Fibroblast of skin of abdomen (primary cell): ENCODE results near the gene DZIP1.
A peak's percentile ranks its signal among the peaks of the same experiment; 100 is the strongest.
"Not testable (repeated sequence)": the region's sequence is repeated elsewhere in the genome, so short reads cannot be mapped to it uniquely, and the experiment has no call there.

Experiments used
- DNase-seq: peaks from one replicate; pipeline ENCODE4 v3.0.0-alpha.2; 2013

DZIP1 gene

DNA sequence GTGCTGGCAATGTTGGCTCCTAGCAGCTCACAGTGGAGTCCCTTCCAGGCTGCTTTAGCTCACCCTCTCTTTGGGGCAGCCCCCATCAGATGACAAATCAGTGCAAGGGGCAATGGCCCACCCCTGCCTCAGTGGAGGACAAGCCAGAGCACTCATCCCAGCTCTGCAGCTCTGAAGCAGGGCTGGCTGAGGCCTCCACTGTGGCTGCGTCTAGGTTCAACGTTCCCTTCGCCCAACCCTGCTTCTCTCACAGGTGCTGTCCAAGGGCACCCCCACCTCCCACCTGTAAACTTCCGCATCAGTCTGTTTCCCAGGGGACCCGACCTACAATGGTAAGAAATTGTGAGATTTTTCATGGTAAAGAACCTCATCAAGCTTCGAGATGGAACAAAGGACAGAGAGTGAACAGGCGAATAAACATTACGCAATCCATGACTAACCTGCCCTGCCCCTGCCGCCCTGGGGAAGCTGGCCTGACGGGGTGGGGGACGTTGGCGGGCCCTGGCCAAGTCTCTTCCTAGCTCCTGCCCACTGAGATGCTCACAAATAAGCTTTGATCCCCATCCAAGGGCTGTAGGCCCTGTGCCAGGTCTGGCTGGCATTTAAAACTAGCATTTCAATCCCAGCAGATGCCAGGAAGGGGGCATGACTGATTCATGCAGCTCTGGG lies 40.5 kb downstream of the DZIP1 start:
- DNase-seq, result no peak

- DNase-seq, result no peak
Measured at GRCh38 chr13:95601906-95602305, 42.6 kb downstream of the DZIP1 start.

- DNase-seq, result no peak
Measured at GRCh38 chr13:95601216-95601615, 43.3 kb downstream of the DZIP1 start.

DNA sequence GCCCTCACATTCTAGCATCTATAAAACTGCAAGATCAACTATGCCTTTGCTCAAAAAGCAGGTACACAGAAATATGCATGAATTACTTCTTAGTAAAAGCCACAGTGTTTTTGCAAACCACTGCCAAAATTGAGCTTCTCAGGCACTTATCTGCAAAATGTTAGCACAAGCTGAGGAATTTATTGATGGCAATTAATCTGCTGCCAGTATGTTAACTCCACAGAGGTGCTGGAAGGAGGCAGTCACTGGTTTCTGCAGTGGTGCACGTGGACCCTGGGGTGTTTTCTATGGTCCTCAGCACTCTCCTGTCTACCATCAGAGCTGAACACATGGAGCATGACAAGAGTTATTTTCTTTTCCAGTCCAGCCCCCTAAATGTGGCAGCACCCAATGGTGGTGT lies 47.8 kb downstream of the DZIP1 start:
- no peak for DNase-seq

DNA sequence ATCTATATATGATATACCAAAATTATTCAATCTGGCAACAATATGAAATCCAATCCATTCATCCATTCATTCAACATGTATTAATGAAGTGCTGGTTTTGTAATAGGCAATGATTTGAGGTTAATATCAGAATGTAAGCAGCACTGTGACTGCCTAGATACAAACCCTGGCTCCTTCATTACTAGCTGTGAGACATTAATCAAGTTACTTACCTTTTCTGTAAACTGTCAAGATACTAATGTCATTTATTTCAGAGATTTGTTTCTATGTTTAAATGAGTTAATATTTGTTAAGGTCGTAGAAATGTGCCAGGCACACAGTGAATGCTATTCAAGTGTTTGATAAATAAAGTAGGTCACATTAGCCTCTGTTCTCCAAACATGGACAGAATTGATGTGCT lies 51.0 kb downstream of the DZIP1 start:
- no peak for DNase-seq

GRCh38 chr13:95588721-95589120 lies 55.8 kb downstream of the DZIP1 start:
- DNase-seq, result peak; percentile 54

GRCh38 chr13:95588134-95588533 lies 56.4 kb downstream of the DZIP1 start:
- DNase-seq, result no peak

- DNase-seq, result no peak
Measured at GRCh38 chr13:95585867-95586266, 58.6 kb downstream of the DZIP1 start.

- no peak for DNase-seq
Measured at GRCh38 chr13:95579303-95579702, 65.2 kb downstream of the DZIP1 start.

DNA sequence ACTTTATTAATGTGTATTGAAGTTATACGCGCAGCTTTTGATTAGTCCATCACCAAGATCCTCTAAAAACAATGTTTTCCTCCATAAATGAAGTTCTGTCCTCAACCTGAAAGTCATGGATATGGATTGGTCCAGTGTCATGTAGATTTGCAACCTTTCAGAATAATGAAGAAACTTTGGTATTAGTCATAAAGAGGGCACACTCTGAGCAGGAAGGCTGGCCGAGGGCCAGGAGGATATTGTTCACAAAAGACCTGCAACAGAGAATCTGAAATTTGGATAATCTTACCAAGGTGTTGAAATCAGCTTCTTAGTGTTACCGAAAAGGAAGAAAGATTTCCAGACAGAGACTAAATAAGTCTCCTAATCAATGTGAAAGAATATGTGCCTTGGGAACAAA lies 71.3 kb downstream of the DZIP1 start:
- DNase-seq, result peak; percentile 13

GRCh38 chr13:95571941-95572340 lies 72.6 kb downstream of the DZIP1 start:
- no peak for DNase-seq

DNA sequence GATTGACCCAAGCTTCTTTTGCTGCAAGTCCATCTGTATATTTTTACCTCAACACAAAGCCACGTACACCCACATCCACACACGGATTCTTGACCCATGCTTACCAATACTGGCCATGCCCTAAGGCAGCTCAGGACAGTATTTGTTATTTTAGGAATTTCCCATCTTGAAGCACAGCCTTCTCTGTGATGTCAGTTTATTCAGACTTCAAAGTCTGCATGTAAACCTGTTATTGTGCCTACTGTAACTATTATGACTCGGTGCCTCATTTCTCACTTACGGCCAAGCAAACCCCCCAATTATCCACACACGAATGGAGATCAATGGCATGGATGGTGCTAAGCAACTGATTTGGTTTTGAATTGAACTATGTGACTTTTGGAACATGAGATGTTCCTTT lies 74.5 kb downstream of the DZIP1 start:
- no peak for DNase-seq

DNA sequence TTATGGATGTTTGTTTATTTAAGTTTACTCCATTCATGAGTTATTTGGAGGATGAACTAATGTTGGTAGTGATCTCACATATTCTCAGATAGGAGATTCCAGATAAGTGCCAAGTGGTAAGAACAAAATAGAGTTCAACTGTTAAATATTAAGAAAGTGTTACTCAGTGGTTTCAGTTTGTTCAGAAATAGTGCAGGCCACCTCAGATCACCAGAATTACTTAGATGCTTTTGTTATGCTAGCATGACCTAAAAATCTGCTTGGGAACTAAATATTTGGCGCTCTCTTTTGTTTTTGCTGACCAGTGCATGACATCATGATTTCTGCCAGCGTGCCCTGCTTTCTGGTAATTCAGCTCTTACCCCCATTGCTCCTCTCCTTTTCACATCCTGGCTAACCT lies 76.4 kb downstream of the DZIP1 start:
- no peak for DNase-seq

GRCh38 chr13:95565758-95566157 lies 78.7 kb downstream of the DZIP1 start:
- not testable (repeated sequence) for DNase-seq

- DNase-seq, result no peak
Measured at GRCh38 chr13:95564733-95565291, 79.7 kb downstream of the DZIP1 start.

GRCh38 chr13:95564091-95564490 lies 80.4 kb downstream of the DZIP1 start:
- DNase-seq, result no peak

DNA sequence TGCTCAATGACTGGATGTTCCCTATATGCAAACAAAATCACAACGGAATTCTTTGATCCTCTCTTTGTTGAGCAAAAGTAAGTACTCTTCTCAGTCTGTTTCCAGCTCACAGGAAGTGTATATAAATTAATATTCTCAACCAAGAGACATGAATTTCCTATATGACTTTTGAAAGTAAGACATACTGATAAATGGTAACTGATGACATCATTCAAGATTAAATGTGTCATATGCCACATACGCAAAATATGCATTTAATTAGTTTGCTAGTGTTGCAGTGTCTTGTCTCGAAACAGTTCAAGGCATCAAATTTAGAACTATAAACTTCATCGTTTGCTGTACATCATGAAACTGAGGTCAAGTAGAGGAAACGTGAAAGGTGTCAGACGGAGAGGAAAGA lies 84.1 kb downstream of the DZIP1 start:
- no peak for DNase-seq

- no peak for DNase-seq
Measured at GRCh38 chr13:95559100-95559499, 85.4 kb downstream of the DZIP1 start.

- no peak for DNase-seq
Measured at GRCh38 chr13:95557013-95557412, 87.5 kb downstream of the DZIP1 start.

DNA sequence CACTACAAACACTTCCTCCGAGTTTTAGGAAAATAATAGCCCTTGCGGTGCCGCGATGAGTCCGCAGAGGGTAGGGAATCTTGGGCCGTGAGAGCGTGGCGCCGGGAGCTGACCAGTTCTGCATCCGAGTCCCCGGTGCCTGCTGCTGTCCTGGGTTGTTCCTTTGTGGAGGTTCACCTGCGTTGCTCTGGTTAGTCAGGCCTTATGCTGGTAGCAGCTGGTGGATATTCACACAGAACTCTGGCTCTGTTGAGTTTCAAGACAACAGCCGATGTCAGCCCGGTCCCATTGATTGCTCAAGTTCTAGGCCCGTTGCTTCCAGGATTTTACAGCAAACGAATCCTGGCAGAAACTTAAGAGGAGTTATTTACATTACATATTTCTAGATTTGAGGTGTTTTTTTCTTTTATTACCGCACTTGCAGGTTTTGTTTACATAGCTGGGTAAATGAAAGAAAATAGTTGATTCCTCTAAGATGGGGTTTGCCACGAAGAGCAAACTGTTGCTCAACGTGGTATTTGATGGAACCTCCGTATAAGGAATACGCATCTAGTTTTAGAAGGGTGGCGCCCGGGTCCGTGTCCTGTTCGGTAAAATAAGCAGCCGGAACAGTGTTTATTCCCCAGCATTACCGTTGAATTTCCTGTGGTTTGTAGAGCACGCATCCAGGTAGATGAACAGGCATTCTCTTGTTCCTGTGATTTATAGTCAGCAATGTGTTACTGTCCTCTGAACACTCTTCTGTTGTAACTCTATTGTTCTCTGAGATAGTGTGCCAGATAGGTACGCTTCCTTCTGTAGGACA lies 90.7 kb downstream of the DZIP1 start:
- DNase-seq, result no peak

GRCh38 chr13:95552539-95553441 lies 91.7 kb downstream of the DZIP1 start, which contains the start of gene CLDN10:
CLDN10 (plus strand) TSS chr13:95552720; CDS start chr13:95552754, 34 bp downstream.
- no peak for DNase-seq

GRCh38 chr13:95552208-95552538 lies 92.3 kb downstream of the DZIP1 start:
- no peak for DNase-seq
